ENCODE results near the gene PLCG1.

The PLCG1 gene

GRCh38 chr20:41168281-41169161 is 31.2 kb downstream of the PLCG1 start:
- no peak for DNase-seq

DNA sequence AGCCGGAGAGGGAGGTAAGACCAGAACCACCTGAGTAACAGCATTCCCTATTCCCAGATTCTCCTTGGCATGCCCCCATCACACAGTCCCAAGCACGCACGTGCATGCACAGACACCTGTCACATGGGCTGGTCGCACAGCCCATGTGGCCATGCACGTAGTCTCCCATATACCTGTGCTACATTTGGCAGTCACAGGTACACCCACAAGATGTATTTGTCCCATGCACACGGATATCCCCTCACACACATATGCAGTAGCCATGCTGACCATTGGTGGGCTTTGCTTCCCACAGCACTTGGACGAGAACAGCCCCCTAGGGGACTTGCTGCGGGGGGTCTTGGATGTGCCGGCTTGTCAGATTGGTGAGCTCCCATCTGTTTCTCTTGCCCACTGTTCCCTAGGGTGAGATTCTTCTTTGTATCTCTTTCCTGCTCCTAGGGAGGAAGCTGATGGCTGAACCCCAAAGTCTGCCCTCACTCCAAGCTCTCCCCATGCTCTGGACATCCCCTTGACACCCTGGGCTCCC is 31.9 kb downstream of the PLCG1 start:
- DNase-seq = no peak

DNA sequence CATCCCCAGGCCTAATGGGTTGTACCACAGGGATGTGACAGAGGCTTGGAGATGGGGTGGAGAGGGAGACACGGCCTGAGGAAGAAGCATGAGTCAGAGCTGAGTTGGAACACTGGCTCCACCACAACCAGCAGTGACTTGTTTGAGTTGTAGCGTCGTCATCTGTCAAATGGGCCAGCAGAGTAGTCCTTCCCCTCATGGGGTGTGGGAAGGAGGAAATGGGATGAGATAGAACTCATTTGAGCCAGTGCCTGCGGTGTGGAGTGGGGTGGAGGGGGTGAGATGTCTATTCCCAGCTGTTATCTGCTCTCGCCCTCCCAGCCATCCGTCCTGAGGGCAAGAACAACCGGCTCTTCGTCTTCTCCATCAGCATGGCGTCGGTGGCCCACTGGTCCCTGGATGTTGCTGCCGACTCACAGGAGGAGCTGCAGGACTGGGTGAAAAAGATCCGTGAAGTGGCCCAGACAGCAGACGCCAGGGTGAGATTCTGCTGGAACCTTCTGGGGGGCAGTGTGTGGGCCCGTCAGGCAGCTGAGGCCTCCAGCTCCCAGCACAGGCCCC is 32.5 kb downstream of the PLCG1 start:
- DNase-seq = no peak

DNA sequence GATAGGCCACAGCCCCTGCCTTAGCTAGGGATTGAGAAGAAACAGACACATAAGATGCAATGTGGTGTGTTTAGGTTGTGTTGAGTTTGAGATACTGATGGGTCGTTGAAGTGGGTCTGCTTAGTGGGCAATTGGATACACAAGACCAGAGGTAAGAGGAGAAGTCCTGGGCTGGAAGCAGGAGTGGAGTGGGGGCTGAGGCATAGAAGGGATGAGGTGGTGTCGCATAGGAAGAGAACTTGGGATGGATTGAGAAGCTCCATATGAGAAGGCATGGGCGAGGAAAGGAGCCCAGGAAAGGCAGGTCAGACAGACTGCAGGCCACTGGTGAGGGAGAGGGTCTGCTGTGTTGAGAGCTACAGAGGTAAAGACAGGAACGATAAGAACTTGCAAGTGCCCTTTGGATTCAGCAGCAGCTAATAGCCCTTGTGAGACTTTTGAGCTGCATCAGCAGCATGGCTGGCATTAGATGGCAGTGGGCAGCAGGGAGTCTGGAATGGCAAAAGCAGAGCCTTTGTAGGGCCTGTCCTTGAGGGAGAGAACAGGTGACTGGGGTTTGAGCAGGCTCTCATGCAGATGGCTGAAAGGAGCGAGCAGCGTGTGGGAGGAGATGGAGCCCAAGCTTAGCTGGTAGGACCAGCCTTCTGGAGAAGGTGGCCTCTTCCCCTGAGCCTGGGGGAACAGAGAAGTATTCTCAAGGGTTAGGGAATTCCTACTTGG is 33.2 kb downstream of the PLCG1 start:
- DNase-seq = no peak

GRCh38 chr20:41171736-41172295 is 34.5 kb downstream of the PLCG1 start:
- no peak for DNase-seq

- DNase-seq = no peak
These were observed 35.2 kb downstream of the PLCG1 start for GRCh38 chr20:41172296-41173140.

DNA sequence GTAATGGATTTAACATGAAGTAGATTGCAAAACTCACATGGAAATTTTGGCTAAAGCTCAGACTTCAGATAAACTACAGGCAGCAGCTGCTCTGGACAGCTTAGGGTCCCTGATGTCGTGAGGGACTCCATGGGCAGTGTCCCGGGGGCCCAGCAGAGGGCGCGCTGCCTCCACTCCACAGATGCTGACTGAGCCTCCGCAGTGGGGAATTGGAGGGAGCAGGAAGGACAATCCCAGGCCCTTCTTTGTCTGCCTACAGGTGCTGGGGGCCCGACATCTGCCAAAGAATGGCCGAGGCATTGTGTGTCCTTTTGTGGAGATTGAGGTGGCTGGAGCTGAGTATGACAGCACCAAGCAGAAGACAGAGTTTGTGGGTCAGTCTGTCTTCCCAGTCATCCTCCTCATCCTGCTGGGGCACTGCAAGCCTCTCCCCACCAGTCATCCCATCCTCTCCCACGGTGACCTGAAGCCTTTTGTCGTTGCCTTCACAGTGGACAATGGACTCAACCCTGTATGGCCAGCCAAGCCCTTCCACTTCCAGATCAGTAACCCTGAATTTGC is 35.9 kb downstream of the PLCG1 start:
- DNase-seq = peak; percentile 54

- no peak for DNase-seq
These were observed 36.5 kb downstream of the PLCG1 start for GRCh38 chr20:41173791-41174341.

DNA sequence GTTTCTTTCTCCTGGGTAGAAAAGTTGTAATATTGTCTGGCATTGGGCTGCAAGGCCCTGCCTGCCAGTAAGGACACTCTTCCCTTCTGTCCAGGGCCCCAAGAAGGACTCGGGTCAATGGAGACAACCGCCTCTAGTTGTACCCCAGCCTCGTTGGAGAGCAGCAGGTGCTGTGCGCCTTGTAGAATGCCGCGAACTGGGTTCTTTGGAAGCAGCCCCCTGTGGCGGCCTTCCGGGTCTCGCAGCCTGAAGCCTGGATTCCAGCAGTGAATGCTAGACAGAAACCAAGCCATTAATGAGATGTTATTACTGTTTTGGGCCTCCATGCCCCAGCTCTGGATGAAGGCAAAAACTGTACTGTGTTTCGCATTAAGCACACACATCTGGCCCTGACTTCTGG is 37.0 kb downstream of the PLCG1 start:
- no peak for DNase-seq

DNA sequence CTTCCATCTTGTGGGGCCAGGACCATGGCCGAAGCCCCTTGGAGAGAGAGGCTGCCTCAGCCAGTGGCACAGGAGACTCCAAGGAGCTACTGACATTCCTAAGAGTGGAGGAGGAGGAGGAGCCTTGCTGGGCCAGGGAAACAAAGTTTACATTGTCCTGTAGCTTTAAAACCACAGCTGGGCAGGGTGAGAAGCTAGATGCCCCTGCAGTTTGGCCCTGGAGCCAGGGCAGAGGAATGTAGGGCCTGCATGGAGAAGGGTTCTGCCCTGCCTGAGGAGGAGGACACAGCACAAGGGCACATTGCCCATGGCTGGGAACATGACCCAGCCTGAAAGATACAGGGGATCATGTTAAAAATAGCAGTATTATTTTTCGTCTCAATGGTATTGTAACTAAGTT is 37.4 kb downstream of the PLCG1 start:
- no peak for DNase-seq

DNA sequence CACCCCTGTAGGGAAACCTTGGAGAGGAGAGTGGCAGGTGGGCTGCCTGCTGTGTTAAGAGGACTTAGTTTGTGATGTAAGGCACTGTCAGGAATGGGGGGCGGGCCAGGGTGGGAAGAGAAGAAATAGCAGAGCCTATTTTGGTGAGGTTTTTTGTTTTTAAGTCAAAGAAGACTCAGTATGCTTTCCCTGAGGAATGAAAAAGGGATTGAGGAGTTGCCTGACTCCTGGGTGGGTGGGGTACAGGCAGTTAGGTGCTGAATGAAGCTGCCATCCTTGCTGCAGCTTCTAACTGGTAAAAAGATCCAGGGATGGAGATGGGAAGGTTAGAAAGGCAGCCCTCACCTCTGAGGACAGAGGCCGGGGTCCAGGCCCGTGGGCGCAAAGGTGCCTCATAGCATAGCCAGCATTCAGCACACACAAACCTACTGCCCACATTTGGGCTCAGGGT is 37.9 kb downstream of the PLCG1 start:
- no peak for DNase-seq

GRCh38 chr20:41175727-41176330 is 38.5 kb downstream of the PLCG1 start:
- DNase-seq = no peak

GRCh38 chr20:41176711-41177552 is 39.6 kb downstream of the PLCG1 start:
- no peak for DNase-seq

DNA sequence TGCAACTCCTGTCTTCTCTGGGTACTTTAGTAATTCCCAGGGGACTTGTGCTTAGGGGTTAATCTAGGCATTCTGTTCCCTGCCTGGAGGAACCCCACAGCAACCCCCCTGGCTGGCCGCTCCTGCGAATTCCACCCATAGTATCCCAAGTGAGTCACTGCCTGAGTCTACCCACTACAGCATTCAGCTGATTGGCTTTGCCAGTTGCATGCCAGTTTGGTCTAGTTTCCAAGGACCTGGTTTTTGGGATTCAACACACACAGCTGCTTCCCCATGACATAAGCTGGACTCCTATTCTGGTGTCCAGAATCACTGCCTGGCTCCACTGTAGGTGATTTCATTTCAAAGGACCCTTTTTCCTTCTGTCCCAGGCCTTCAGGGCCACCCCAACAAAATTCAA is 40.3 kb downstream of the PLCG1 start:
- no peak for DNase-seq

GRCh38 chr20:41178495-41178894 is 41.2 kb downstream of the PLCG1 start:
- DNase-seq = no peak

GRCh38 chr20:41178904-41179432 is 41.6 kb downstream of the PLCG1 start:
- DNase-seq = no peak

GRCh38 chr20:41179961-41180360 is 42.6 kb downstream of the PLCG1 start:
- no peak for DNase-seq

GRCh38 chr20:41180599-41181333 is 43.4 kb downstream of the PLCG1 start:
- no peak for DNase-seq

GRCh38 chr20:41181567-41181966 is 44.2 kb downstream of the PLCG1 start:
- DNase-seq = no peak
